Body of pancreas (tissue), 4 donors: ENCODE measurements around the gene HMX1. TPM values are rescaled to one million over a fixed set of nuclear protein-coding genes. Genes with fewer than 3 reads are reported as not detected.

Source experiments
- ATAC-seq: fragments of 150-250 bp; one replicate; pipeline ENCODE4 v1.9.1; 2016
- DNase-seq, 4 donors: peaks; one replicate each; pipeline ENCODE4 v3.0.0-alpha.2; 2019
- H3K27ac ChIP-seq, 4 donors: fragments of 200-600 bp; sonication (generic); 1 replicate in 3 of 4; 2 replicates in 1 of 4; pipeline versions ENCODE4 v1.5.1 to v1.6.1; 2016 to 2019; ENCODE audit warnings: mild to moderate bottlenecking in 1 of 4, mixed read lengths in 1 of 4, moderate library complexity in 1 of 4
- H3K27me3 ChIP-seq, 2 donors: fragments of 200-600 bp; sonication (generic); one replicate each; pipeline ENCODE4 v1.6.0; 2016; ENCODE audit warnings: mild to moderate bottlenecking in 1 of 2
- H3K36me3 ChIP-seq, 2 donors: fragments of 200-600 bp; sonication (generic); replicated peaks in 1 of 2; 2 replicates each; pipeline ENCODE4 v1.5.1; 2016; ENCODE audit warnings: low read depth in 2 of 2; ENCODE audit not compliant: insufficient read depth in 1 of 2
- H3K4me1 ChIP-seq: fragments of 200-600 bp; sonication (generic); one replicate; pipeline ENCODE4 v1.6.0; 2016
- H3K4me3 ChIP-seq, 2 donors: fragments of 200-600 bp; sonication (generic); 1 replicate in 1 of 2; 2 replicates in 1 of 2; pipeline ENCODE4 v1.5.1; 2016 to 2019
- H3K9me3 ChIP-seq, 3 donors: fragments of 200-600 bp; sonication (generic); 1 replicate in 2 of 3; 2 replicates in 1 of 3; pipeline ENCODE4 v1.5.1; 2016
- CTCF ChIP-seq, 7 experiments: fragments of 450-650 bp in 4 of 7; fragments of 200-600 bp in 3 of 7; sonication (generic) in 3 of 7; IDR thresholded peaks; one replicate each; pipeline ENCODE4 v1.5.1; 2016 to 2019; ENCODE audit warnings: antibody characterized with exemption in 7 of 7
- POLR2A ChIP-seq, 3 donors: fragments of 450-650 bp; IDR thresholded peaks; one replicate each; pipeline ENCODE4 v1.6.1; 2016; ENCODE audit warnings: antibody characterized with exemption in 3 of 3, mild to moderate bottlenecking in 2 of 3
- WGBS, 2 donors: methylation state at CpG; one replicate each; pipeline ENCODE4 v1.1.5; 2017; 5-methylcytosine and 5-hydroxymethylcytosine counted together
- intact Hi-C: fragments of 100-400 bp; cut with DNase I; formaldehyde crosslinking; loops from one replicate; pipeline ENCODE4 v1.15.1; 2023
- total RNA-seq, 2 donors: library from RNA; depleted of rRNA; stranded (reverse); fragments of >200 nt; gene quantifications; one replicate each; pipeline ENCODE4 v1.1.0, GENCODE V29; 2016

Gene HMX1
- total RNA-seq, 2 donors from 2014 or later: not detected

- no peak overlapping the region for H3K4me3 ChIP-seq
- H3K27me3 ChIP-seq: no peaks in the 10 kb centered on the region
- TF ChIP-seq POLR2A (IDR thresholded peaks at IDR 0.05) (no peak), CTCF (IDR thresholded peaks at IDR 0.05) (no peak)
- H3K27ac ChIP-seq: no peak overlapping the region
- H3K9me3 ChIP-seq: peaks cover 0 to 24% (median 0%) of the 10 kb centered on the region in 3 donors
- WGBS, 2 donors: 71 to 72% methylated on average over 6 to 9 of the region's 9 CpGs
- intact Hi-C loops: no loop called here
- no peak for DNase-seq
- no peaks in the 10 kb centered on the region for H3K4me1 ChIP-seq
- H3K36me3 ChIP-seq: no peaks in the 10 kb centered on the region
- ATAC-seq: no peak
These were observed 32.4 kb upstream of the HMX1 start for GRCh38 chr4:8904041-8904501.

GRCh38 chr4:8901335-8901734 is 29.7 kb upstream of the HMX1 start:
- DNase-seq (no peak), ATAC-seq (no peak)
- Histone ChIP-seq H3K4me3 (no peak overlapping the region), H3K9me3 (peaks cover 0 to 24% (median 0%) of the 10 kb centered on the region in 3 donors), H3K36me3 (no peaks in the 10 kb centered on the region), H3K4me1 (no peaks in the 10 kb centered on the region), H3K27me3 (no peaks in the 10 kb centered on the region), H3K27ac (no peak overlapping the region)
- intact Hi-C loops: no loop called here
- WGBS, 2 donors: 73 to 82% methylated on average over 6 of the region's 6 CpGs
- TF ChIP-seq POLR2A (IDR thresholded peaks at IDR 0.05) (no peak), CTCF (IDR thresholded peaks at IDR 0.05) (no peak)

GRCh38 chr4:8900588-8900987 is 28.9 kb upstream of the HMX1 start:
- Histone ChIP-seq H3K36me3 (no peaks in the 10 kb centered on the region), H3K4me1 (no peaks in the 10 kb centered on the region), H3K4me3 (no peak overlapping the region), H3K9me3 (peaks cover 0 to 24% (median 0%) of the 10 kb centered on the region in 3 donors), H3K27ac (no peak overlapping the region), H3K27me3 (peaks cover 0 to 1% of the 10 kb centered on the region in 2 donors)
- 72 to 77% methylated on average over 6 of the region's 6 CpGs for WGBS, 2 donors
- intact Hi-C loops: no loop called here
- TF ChIP-seq CTCF (IDR thresholded peaks at IDR 0.05): no peak
- DNase-seq (no peak), ATAC-seq (no peak)

- 36 to 43% methylated on average over 10 of the region's 10 CpGs for WGBS, 2 donors
- no peak for DNase-seq
These were observed 26.8 kb upstream of the HMX1 start for GRCh38 chr4:8898419-8898818.

More at GRCh38 chr4:8898419-8898818, 26.8 kb upstream of the HMX1 start:
- no peak for ATAC-seq
- intact Hi-C loops: no loop called here
- no peak for TF ChIP-seq CTCF (IDR thresholded peaks at IDR 0.05)
- TF ChIP-seq POLR2A (IDR thresholded peaks at IDR 0.05): no peak
- H3K36me3 ChIP-seq: no peaks in the 10 kb centered on the region
- H3K27me3 ChIP-seq: peaks cover 0 to 5% of the 10 kb centered on the region in 2 donors
- H3K9me3 ChIP-seq: peaks cover 0 to 24% (median 0%) of the 10 kb centered on the region in 3 donors
- H3K4me3 ChIP-seq: no peak overlapping the region
- H3K27ac ChIP-seq: no peak overlapping the region
- H3K4me1 ChIP-seq: peaks cover 10% of the 10 kb centered on the region
